IPS-18a (cell line): ENCODE measurements around the gene GRIP1.

Experiments used
- H3K27ac ChIP-seq: one replicate; pipeline ENCODE4 v1.5.1; 2013; ENCODE audit warnings: low read length
- H3K27me3 ChIP-seq: one replicate; pipeline ENCODE4 v1.6.1; 2013; ENCODE audit warnings: mild to moderate bottlenecking, low read length; ENCODE audit not compliant: control insufficient read depth, insufficient read depth
- H3K36me3 ChIP-seq: one replicate; pipeline ENCODE4 v1.6.1; 2013; ENCODE audit warnings: low read depth, low read length; ENCODE audit not compliant: control insufficient read depth
- H3K4me1 ChIP-seq: one replicate; pipeline ENCODE4 v1.6.1; 2013; ENCODE audit warnings: low read depth, low read length; ENCODE audit not compliant: control insufficient read depth
- H3K4me3 ChIP-seq: one replicate; pipeline ENCODE4 v1.5.1; 2013; ENCODE audit warnings: low read length
- H3K9ac ChIP-seq: one replicate; pipeline ENCODE4 v1.6.1; 2013; ENCODE audit warnings: mild to moderate bottlenecking, low read length, moderate library complexity
- H3K9me3 ChIP-seq: one replicate; pipeline ENCODE4 v1.6.1; 2013; ENCODE audit warnings: low read depth, low read length; ENCODE audit not compliant: control insufficient read depth

Gene GRIP1

DNA sequence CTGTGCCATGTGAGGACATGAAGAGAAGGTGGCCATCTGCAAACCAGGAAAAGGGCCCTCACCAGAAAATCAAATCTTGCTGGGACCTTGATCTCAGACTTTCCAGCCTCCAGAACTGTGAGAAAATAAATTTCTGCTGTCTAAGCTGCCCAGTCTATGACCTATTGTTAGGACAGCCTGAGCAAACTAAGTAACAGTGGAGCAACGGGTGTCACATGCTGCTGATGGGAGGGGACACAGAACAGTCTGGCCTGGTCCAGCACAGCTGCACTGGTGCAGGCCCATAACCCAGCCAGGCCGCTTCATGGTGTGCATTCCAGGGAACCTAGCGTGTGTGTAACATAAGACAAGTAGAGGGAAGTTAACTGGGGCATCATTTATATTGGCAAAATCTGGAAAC, 42.1 kb downstream of the GRIP1 start:
- Histone ChIP-seq H3K9ac (no peak overlapping the region), H3K27me3 (no peaks in the 10 kb centered on the region), H3K4me1 (no peaks in the 10 kb centered on the region), H3K27ac (no peak overlapping the region), H3K9me3 (no peaks in the 10 kb centered on the region), H3K36me3 (no peaks in the 10 kb centered on the region), H3K4me3 (no peak overlapping the region)

DNA sequence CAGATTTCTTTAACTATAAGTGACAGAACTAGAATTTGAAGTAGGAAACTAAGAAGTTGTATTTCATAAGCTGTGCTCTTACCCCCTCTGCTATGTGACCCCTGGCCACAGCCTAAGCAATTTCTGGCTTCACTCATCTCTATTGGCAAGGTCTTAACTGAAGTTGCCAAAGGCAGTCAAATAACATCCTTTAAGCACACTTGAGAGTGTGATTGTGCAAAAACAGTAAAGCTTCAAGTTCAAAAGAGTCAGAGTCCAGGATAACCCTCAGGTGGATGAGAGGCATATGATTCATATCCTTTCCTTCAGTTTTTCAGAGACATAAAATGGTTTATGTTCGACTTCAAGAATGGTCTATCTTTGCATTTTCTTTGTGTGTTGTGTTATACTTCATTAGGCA, 45.2 kb downstream of the GRIP1 start:
- no peak overlapping the region for H3K27ac ChIP-seq
- H3K4me1 ChIP-seq = no peaks in the 10 kb centered on the region
- H3K36me3 ChIP-seq = no peaks in the 10 kb centered on the region
- no peaks in the 10 kb centered on the region for H3K9me3 ChIP-seq
- H3K27me3 ChIP-seq = no peaks in the 10 kb centered on the region
- no peak overlapping the region for H3K4me3 ChIP-seq
- H3K9ac ChIP-seq = no peak overlapping the region

DNA sequence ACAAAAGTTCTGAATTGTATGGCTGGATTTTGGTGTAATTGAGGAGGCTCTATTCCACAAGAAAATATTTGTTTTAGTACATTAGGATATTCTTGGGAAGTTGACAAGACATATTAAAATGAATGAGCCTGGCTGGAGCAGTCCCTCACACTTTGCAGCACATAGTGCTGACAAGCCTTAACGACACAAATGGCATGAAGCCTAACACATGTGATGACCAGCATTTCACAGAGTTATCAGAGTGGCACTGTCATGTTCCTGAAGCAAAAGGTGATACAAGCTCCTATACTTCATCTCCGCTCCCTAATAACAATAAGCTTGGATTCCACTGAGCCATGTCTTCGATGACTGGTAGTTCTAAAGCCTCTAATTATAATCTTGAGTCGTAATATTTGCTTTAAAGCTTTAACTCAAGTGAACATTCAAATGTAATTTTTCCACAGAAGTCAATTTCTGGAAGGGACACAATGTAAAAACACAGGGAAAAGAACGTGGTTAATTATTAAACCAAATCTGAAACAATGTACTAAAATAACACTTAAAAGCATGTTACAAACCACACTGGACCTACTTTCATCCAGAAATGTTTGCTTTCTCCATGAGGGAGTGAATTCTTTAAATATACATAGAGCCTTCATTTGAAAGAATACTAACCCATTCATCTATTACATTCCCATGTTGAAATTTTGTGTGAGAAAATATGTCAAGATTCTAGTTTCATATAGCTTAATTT, 49.6 kb downstream of the GRIP1 start:
- no peak overlapping the region for H3K4me3 ChIP-seq
- H3K9me3 ChIP-seq = no peaks in the 10 kb centered on the region
- no peak overlapping the region for H3K27ac ChIP-seq
- no peaks in the 10 kb centered on the region for H3K27me3 ChIP-seq
- no peaks in the 10 kb centered on the region for H3K36me3 ChIP-seq
- no peak overlapping the region for H3K9ac ChIP-seq
- peaks cover 14% of the 10 kb centered on the region for H3K4me1 ChIP-seq

DNA sequence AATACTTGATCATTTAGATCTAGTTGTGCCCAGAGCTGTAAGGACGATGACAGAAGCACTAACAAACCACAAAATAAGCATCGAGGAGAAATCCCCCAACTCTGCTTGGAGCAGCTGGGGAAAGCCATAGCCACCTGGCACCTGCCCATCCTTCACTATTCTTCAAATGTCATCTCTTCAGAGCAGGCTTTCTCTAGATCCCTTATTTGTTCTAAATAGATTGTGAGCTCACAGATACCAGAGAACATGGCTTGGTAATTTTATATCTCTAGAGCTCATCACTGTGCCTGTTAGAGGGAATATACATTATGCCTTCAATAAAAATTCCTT, 50.9 kb downstream of the GRIP1 start:
- Histone ChIP-seq H3K27me3 (no peaks in the 10 kb centered on the region), H3K9ac (no peak overlapping the region), H3K9me3 (no peaks in the 10 kb centered on the region), H3K4me1 (peaks cover 14% of the 10 kb centered on the region), H3K4me3 (no peak overlapping the region), H3K36me3 (no peaks in the 10 kb centered on the region), H3K27ac (no peak overlapping the region)

DNA sequence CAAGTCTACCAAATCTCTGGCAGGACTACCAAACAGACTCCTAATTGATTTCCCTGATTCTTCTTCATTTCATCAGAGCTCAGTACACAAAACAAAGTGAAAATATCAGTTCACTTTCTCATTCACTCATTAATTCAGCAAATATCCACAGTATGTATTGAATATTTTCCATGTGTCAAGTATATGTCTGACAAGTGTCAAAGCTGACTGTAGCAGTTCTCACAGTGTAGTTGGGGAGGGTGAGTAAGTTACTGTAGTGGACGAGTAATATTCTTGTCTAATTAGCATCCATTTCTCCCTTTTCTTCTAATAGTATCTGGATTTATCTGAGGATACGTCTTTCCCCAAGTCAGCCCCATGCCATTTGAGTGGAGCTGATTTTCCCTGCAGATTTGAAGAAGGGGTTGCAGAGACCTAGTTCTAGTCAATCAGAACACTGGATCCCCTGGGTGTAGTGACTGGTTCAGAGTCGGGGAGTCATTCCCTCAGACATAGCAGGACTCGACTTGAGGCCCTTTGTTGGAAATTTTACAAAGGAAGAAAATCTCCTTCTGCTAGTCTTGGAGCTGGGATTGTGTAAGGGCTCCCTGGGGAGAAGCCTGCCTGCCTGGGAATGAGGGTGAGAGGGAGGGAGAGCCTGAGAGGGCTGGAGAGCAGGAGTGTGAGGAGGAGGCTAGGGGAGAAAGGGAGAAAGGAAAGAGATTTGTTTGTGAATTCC, 51.4 kb downstream of the GRIP1 start:
- Histone ChIP-seq H3K4me3 (no peak overlapping the region), H3K27me3 (no peaks in the 10 kb centered on the region), H3K4me1 (peaks cover 14% of the 10 kb centered on the region), H3K9ac (no peak overlapping the region), H3K36me3 (no peaks in the 10 kb centered on the region), H3K27ac (no peak overlapping the region), H3K9me3 (no peaks in the 10 kb centered on the region)

DNA sequence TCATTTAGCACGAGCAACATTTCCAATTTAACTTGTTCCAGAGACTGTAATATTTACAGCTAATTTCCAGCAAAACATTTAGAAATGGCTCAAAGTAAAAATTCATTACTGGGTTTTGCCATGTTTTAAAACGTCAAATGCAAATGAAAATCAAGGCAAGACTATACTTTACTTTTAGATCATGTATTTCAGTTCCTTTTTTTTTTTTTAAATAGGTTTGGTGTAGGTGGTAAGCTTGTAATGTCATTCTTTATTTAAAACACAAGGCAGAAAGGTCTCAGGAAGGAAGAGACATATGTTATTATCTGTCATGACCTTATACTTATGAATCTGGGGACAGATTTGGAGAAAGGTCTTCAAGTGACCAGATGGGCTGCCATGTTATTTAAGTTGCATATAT, 54.1 kb downstream of the GRIP1 start:
- H3K9ac ChIP-seq = no peak overlapping the region
- no peaks in the 10 kb centered on the region for H3K36me3 ChIP-seq
- H3K9me3 ChIP-seq = no peaks in the 10 kb centered on the region
- no peaks in the 10 kb centered on the region for H3K27me3 ChIP-seq
- no peak overlapping the region for H3K27ac ChIP-seq
- H3K4me1 ChIP-seq = peaks cover 17% of the 10 kb centered on the region
- no peak overlapping the region for H3K4me3 ChIP-seq

DNA sequence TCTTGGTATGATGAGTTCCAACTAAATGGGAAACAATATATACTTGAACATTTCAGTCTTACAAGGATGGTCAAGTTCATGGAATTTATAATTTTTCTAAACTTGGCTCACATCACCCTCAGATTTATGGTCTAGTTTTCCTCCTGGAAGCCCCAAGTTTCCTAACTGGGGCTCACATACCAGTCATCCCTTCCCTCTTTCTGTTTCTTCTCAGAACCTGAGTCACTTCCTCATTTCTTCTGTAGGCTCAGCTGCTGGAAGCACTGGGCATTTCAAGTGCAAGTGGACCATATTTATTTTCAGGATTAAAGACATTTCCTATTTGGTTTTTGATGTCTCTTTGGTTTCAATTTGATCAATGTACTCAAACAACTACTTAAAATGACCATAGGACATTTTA, 55.4 kb downstream of the GRIP1 start:
- Histone ChIP-seq H3K27ac (no peak overlapping the region), H3K27me3 (no peaks in the 10 kb centered on the region), H3K4me3 (no peak overlapping the region), H3K36me3 (no peaks in the 10 kb centered on the region), H3K9me3 (no peaks in the 10 kb centered on the region), H3K9ac (no peak overlapping the region), H3K4me1 (peaks cover 16% of the 10 kb centered on the region)

DNA sequence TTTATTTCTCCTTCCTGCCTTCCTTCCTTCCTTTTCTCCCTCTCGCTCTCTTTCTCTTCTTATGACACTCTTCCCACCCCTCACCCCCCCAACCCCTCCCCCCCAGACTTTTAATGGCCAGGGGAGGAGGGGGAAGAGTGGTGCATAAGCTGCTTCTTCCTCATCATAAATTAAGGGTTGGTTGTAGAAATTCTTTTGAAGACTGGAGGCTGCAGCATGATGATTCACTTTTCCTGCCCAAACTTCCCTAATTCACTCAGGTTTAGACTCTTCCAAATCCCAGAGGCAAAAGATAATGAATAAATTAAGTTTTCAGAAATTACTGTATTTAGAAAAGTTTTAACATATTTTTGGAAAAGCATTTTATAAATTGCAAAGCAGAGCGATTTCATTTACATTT, 58.2 kb downstream of the GRIP1 start:
- Histone ChIP-seq H3K36me3 (no peaks in the 10 kb centered on the region), H3K9me3 (no peaks in the 10 kb centered on the region), H3K4me1 (peaks cover 17% of the 10 kb centered on the region), H3K27ac (no peak overlapping the region), H3K4me3 (no peak overlapping the region), H3K27me3 (no peaks in the 10 kb centered on the region), H3K9ac (no peak overlapping the region)

DNA sequence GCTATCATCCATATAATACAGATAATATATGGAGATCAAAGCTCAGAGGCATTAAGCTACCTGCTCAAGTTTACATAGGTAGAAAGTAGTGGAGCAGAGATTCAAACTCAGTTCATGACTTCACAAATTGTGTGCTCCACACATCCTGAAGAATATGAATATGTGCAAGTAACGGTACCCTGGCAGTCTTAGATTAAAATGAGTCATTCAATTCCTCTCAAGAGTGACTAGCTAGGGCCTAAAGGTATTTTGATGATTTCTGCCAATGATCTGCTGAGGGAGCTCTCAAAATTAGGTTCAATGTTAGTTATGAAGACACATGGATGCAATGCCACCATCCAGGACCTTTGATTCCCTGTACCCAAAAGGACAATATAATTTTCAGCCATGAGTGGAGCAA, 58.9 kb downstream of the GRIP1 start:
- Histone ChIP-seq H3K36me3 (no peaks in the 10 kb centered on the region), H3K4me3 (no peak overlapping the region), H3K9ac (no peak overlapping the region), H3K4me1 (peaks cover 17% of the 10 kb centered on the region), H3K27ac (no peak overlapping the region), H3K27me3 (no peaks in the 10 kb centered on the region), H3K9me3 (no peaks in the 10 kb centered on the region)

DNA sequence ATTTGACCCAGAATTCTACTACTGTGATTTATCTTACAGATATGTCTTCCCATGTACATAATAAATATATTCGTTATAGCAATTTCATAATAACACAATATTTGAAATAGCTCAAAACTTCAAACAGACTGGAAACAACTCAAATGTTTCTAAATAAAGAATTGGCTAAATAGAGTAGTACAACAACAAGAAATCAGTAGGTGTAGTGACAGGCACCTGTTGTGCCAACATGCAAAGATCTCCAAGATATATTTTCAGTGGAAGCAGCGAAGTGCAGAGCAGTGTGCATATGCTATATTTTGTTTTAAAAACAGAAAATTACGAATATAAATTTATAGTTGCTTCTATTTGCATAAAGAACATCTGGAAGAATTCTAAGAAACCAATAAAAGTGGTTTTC, 60.9 kb downstream of the GRIP1 start:
- no peak overlapping the region for H3K27ac ChIP-seq
- no peak overlapping the region for H3K9ac ChIP-seq
- H3K4me3 ChIP-seq = no peak overlapping the region
- H3K9me3 ChIP-seq = no peaks in the 10 kb centered on the region
- H3K36me3 ChIP-seq = no peaks in the 10 kb centered on the region
- H3K4me1 ChIP-seq = peaks cover 17% of the 10 kb centered on the region
- H3K27me3 ChIP-seq = no peaks in the 10 kb centered on the region

DNA sequence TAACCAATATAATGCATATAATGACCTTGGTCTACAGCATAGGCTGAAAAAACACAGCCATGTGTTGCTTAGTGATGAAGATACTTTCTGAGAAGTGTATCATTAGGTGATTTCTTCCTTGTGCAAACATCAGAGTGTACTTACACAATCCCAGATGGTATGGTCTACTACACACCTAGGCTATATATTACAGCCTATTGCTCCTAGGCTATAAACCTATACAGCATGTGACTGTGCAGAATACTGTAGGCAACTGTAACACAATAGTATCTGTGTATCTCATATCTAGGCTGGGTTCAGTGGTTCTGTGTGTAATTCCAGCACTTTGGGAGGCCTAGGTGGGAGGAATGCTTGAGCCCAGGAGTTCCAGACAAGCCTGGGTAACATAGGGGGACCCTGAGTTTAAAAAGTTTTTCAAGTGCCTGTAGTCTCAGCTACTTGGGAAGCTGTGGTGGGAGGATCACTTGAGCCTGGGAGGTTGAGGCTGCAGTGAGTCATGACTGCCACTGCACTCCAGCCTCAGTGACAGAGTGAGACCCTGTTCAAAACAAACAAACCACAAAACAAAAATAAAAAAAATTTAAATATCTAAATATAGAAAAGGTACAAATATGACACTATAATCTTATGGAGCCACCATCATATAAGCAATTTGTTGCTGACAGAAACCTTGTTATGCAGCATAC, 66.6 kb downstream of the GRIP1 start:
- Histone ChIP-seq H3K4me3 (no peak overlapping the region), H3K27ac (no peak overlapping the region), H3K36me3 (no peaks in the 10 kb centered on the region), H3K27me3 (no peaks in the 10 kb centered on the region), H3K9ac (no peak overlapping the region), H3K4me1 (peaks cover 11% of the 10 kb centered on the region), H3K9me3 (no peaks in the 10 kb centered on the region)

DNA sequence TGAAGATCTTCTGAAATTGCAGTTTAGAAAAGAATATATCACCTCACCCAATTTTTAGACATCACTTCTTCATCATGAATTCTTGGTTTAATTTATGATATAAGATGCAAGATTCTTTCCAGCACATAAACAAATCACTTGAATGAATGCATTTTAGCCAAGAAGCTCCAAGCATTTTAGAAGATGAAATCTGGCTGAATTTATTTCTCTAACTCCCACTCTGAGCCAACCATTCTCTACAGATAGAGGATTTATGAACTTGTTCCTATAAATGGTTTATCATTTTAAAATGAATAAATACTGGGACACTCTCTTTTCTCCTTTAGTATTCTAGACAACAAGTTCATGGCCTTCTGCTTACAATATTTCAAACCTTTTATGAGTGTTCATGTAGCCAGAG, 71.7 kb downstream of the GRIP1 start:
- Histone ChIP-seq H3K27ac (no peak overlapping the region), H3K27me3 (no peaks in the 10 kb centered on the region), H3K4me3 (no peak overlapping the region), H3K4me1 (peaks cover 4% of the 10 kb centered on the region), H3K36me3 (no peaks in the 10 kb centered on the region), H3K9ac (no peak overlapping the region), H3K9me3 (no peaks in the 10 kb centered on the region)
